Tibial nerve (tissue), 4 donors: ENCODE results near the gene NT5C2. TPM values are rescaled to one million over a fixed set of nuclear protein-coding genes. Genes with fewer than 3 reads are reported as not detected.
"Not testable (repeated sequence)": the region's sequence is repeated elsewhere in the genome, so short reads cannot be mapped to it uniquely, and the experiment has no call there.

Source experiments
- DNase-seq, 2 donors: peaks; one replicate each; pipeline ENCODE4 v3.0.0-alpha.2; 2019; ENCODE audit warnings: low spot score in 2 of 2
- H3K27ac ChIP-seq, 4 donors: fragments of 200-600 bp; sonication (generic) in 3 of 4; one replicate each; pipeline ENCODE4 v1.5.1; 2017 to 2019; ENCODE audit warnings: mild to moderate bottlenecking in 1 of 4
- H3K27me3 ChIP-seq, 2 donors: fragments of 200-600 bp; sonication (generic) in 1 of 2; one replicate each; pipeline versions ENCODE4 v1.5.1 to v1.6.0; 2017 to 2019
- H3K36me3 ChIP-seq, 3 donors: fragments of 200-600 bp; sonication (generic); one replicate each; pipeline ENCODE4 v1.5.1; 2018 to 2019
- H3K4me1 ChIP-seq, 4 donors: fragments of 200-600 bp; sonication (generic) in 3 of 4; one replicate each; pipeline ENCODE4 v1.5.1; 2017 to 2019
- H3K4me3 ChIP-seq, 4 donors: fragments of 200-600 bp; sonication (generic) in 3 of 4; one replicate each; pipeline ENCODE4 v1.5.1; 2017 to 2019; ENCODE audit warnings: mild to moderate bottlenecking in 1 of 4, moderate library complexity in 1 of 4
- H3K9me3 ChIP-seq, 4 donors: fragments of 200-600 bp; sonication (generic) in 3 of 4; one replicate each; pipeline ENCODE4 v1.5.1; 2017 to 2019
- EP300 ChIP-seq, 2 donors: sonication (generic); formaldehyde crosslinking; IDR thresholded peaks; one replicate each; pipeline ENCODE4 v1.6.1; 2017; ENCODE audit warnings: antibody characterized with exemption in 2 of 2, mild to moderate bottlenecking in 1 of 2
- POLR2A ChIP-seq, 2 donors: fragments of 450-650 bp; IDR thresholded peaks; one replicate each; pipeline ENCODE4 v1.6.1; 2017; ENCODE audit warnings: antibody characterized with exemption in 2 of 2, mild to moderate bottlenecking in 2 of 2, moderate library complexity in 2 of 2
- WGBS, 2 donors: methylation state at CpG; one replicate each; pipeline ENCODE4 v1.1.5; 2018; 5-methylcytosine and 5-hydroxymethylcytosine counted together
- total RNA-seq, 4 donors: library from RNA; depleted of rRNA; stranded (reverse); fragments of >200 nt; gene quantifications; one replicate each; pipeline ENCODE4 v1.1.0, GENCODE V29; 2016
- TF ChIP-seq, protein P1 (sequence below), 5 experiments: fragments of 200-600 bp in 3 of 5; fragments of 450-650 bp in 2 of 5; sonication (generic) in 3 of 5; IDR thresholded peaks; one replicate each; pipeline ENCODE4 v1.5.1; 2016 to 2019; ENCODE audit warnings: antibody characterized with exemption in 5 of 5, mild to moderate bottlenecking in 3 of 5, moderate library complexity in 2 of 5

NT5C2 gene
- total RNA-seq, 4 donors from 2014 or later: 52.2 to 82.8 (median 72.4) TPM

DNA sequence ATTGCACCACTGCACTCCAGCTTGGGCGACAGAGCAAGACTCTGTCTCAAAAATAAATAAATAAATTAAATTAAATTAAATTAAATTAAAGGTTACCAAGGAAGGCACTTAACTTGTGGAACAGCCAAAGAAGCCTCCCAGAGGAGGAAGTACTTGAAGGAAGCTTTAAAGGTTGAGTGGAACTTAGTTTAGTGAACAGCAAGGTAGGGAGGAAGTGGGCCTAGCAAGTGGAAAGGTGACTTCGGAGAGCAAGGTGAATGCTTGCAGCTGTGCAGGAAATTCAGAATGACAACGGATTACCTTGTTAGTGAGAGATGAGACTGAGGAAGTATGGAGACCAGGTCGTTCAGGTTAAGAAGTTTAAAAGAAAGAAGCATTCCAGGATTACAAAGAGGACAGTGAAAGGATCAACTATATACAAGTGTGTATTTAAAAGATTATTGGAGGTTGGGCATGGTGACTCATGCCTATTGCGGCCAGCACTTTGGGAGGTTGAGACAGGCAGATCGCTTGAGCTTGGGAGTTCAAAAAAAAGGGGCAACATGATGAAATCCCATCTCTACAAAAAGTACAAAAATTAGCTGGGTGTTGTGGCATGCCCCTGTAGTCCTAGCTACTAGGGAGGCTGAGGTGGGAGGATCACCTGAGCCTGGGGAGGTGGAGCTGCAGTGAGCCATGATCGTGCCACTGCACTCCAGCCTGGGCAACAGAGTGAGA, 39.9 kb upstream of the NT5C2 start:
- Histone ChIP-seq H3K27ac (no peak overlapping the region), H3K9me3 (no peaks in the 10 kb centered on the region), H3K4me1 (peaks cover 0 to 6% (median 0%) of the 10 kb centered on the region in 4 donors), H3K4me3 (no peak overlapping the region), H3K36me3 (no peaks in the 10 kb centered on the region), H3K27me3 (no peaks in the 10 kb centered on the region)
- TF ChIP-seq POLR2A (IDR thresholded peaks at IDR 0.05) (no peak), EP300 (IDR thresholded peaks at IDR 0.05) (no peak)
- TF ChIP-seq, protein P1, sequence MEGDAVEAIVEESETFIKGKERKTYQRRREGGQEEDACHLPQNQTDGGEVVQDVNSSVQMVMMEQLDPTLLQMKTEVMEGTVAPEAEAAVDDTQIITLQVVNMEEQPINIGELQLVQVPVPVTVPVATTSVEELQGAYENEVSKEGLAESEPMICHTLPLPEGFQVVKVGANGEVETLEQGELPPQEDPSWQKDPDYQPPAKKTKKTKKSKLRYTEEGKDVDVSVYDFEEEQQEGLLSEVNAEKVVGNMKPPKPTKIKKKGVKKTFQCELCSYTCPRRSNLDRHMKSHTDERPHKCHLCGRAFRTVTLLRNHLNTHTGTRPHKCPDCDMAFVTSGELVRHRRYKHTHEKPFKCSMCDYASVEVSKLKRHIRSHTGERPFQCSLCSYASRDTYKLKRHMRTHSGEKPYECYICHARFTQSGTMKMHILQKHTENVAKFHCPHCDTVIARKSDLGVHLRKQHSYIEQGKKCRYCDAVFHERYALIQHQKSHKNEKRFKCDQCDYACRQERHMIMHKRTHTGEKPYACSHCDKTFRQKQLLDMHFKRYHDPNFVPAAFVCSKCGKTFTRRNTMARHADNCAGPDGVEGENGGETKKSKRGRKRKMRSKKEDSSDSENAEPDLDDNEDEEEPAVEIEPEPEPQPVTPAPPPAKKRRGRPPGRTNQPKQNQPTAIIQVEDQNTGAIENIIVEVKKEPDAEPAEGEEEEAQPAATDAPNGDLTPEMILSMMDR (IDR thresholded peaks at IDR 0.05): no peak
- DNase-seq: no peak
- WGBS, 2 donors: 73% methylated on average over 7 of the region's 7 CpGs

DNA sequence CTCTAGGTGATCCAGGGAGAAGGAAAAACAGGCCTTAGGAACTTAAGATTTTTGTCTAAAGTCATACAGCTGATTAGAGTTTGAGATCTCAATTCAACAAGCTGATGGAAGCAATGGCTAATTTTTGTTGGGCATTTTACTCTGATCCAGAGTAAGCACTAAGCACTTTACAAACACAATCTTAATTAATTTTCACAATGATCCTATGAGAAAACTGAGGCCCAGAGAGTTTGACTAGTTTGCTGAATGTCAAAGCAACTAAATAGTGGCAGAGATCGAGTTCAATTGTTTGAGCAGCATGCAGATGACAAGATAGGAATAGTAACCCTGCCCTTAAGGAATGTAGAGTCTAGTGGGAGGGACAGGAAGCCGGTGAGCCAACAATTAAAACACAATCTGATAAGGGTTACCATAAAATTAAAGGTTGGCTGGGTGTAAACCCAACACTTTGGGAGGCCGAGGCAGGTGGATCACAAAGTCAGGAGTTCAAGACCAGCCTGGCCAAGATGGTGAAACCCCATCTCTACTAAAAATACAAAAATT, 39.1 kb upstream of the NT5C2 start:
- Histone ChIP-seq H3K27me3 (no peaks in the 10 kb centered on the region), H3K4me1 (peaks cover 0 to 6% (median 0%) of the 10 kb centered on the region in 4 donors), H3K36me3 (no peaks in the 10 kb centered on the region), H3K27ac (no peak overlapping the region), H3K9me3 (no peaks in the 10 kb centered on the region), H3K4me3 (no peak overlapping the region)
- TF ChIP-seq EP300 (IDR thresholded peaks at IDR 0.05) (no peak), POLR2A (IDR thresholded peaks at IDR 0.05) (no peak)
- TF ChIP-seq, protein P1 (IDR thresholded peaks at IDR 0.05): no peak
- no peak for DNase-seq
- WGBS, 2 donors: 73 to 77% methylated on average over 3 of the region's 3 CpGs

DNA sequence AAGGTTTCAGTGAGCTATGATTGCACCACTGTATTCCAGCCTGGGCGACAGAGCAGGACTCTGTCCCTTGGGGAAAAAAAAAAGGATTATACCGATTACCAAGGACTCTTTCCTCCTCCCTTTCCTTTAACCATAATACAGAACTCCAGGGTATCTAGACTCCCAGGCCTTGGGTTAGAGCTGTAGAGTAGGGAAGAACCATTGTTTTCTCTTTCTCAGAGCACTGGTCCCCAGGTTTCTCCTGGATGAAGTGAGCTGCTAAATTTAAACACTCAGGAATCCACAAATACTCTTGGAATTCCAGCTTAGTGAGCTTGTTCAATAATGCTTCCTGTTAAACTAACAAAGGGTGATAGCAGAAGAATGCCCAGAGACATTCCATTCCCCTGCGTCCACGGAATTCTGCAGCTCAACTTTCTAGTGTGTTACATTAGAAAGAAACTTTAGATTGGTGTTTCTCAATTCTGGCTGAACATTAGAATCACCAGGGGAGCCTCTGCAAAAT, 38.0 kb upstream of the NT5C2 start:
- Histone ChIP-seq H3K4me1 (peaks cover 0 to 6% (median 0%) of the 10 kb centered on the region in 4 donors), H3K27me3 (no peaks in the 10 kb centered on the region), H3K9me3 (no peaks in the 10 kb centered on the region), H3K27ac (peak overlapping the region in 1 of 4 donors; percentile 57), H3K36me3 (no peaks in the 10 kb centered on the region), H3K4me3 (no peak overlapping the region)
- DNase-seq: no peak
- TF ChIP-seq, protein P1 (IDR thresholded peaks at IDR 0.05): no peak
- peak in 1 of 2 donors; percentile 14 for TF ChIP-seq EP300 (IDR thresholded peaks at IDR 0.05)
- no peak for TF ChIP-seq POLR2A (IDR thresholded peaks at IDR 0.05)
- WGBS, 2 donors: 23 to 39% methylated on average over 4 of the region's 4 CpGs

DNA sequence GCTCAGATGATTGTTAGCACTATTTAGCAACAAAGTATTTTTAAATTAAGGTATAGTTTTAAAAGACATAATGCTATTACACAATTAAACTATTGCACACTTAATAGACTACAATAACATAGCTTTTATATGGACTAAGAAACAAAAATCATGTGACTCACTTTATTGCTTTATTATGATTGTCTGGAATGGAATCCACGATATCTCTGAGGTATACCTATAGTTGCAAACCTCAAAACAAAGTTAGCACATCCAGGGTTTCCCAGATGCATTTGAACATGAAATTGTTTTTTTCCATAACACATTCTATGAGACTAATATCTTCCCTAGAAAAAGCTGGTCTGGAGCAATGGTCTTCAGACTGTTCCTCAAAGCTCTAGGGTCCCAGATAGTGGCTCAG, 34.3 kb upstream of the NT5C2 start:
- H3K27ac ChIP-seq: no peak overlapping the region
- 83 to 84% methylated on average over 1 of the region's 1 CpG for WGBS, 2 donors
- TF ChIP-seq EP300 (IDR thresholded peaks at IDR 0.05) (no peak), POLR2A (IDR thresholded peaks at IDR 0.05) (no peak)
- TF ChIP-seq, protein P1 (IDR thresholded peaks at IDR 0.05): no peak
- H3K27me3 ChIP-seq: no peaks in the 10 kb centered on the region
- H3K36me3 ChIP-seq: peaks cover 0 to 3% (median 0%) of the 10 kb centered on the region in 3 donors
- H3K4me3 ChIP-seq: no peak overlapping the region
- H3K9me3 ChIP-seq: peaks cover 0 to 26% (median 4%) of the 10 kb centered on the region in 4 donors
- DNase-seq: no peak
- H3K4me1 ChIP-seq: peaks cover 0 to 6% (median 0%) of the 10 kb centered on the region in 4 donors

DNA sequence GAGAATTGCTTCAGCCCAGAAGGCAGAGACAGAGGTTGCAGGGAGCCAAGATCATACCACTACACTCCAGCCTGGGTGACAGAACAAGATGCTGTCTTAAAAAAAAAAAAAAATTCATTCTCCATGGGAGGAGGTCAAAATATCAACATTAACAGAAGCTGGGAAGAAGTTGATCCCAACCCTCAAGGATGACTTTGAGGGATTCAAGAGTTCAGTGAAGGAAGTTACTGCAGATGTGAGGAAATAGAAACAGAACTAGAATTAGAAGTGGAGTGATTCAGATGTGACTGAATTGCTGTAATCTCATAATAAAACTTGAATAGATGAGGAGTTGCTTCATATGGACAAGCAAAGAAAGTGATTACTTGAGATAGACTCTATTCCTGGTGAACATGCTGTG, 32.9 kb upstream of the NT5C2 start:
- peaks cover 0 to 5% (median 0%) of the 10 kb centered on the region in 4 donors for H3K4me1 ChIP-seq
- peaks cover 0 to 3% (median 0%) of the 10 kb centered on the region in 3 donors for H3K36me3 ChIP-seq
- H3K9me3 ChIP-seq: peaks cover 0 to 32% (median 4%) of the 10 kb centered on the region in 4 donors
- no peak overlapping the region for H3K27ac ChIP-seq
- TF ChIP-seq EP300 (IDR thresholded peaks at IDR 0.05): no peak
- no peak for TF ChIP-seq POLR2A (IDR thresholded peaks at IDR 0.05)
- TF ChIP-seq, protein P1 (IDR thresholded peaks at IDR 0.05): no peak
- no peak for DNase-seq
- H3K27me3 ChIP-seq: no peaks in the 10 kb centered on the region
- H3K4me3 ChIP-seq: no peak overlapping the region

DNA sequence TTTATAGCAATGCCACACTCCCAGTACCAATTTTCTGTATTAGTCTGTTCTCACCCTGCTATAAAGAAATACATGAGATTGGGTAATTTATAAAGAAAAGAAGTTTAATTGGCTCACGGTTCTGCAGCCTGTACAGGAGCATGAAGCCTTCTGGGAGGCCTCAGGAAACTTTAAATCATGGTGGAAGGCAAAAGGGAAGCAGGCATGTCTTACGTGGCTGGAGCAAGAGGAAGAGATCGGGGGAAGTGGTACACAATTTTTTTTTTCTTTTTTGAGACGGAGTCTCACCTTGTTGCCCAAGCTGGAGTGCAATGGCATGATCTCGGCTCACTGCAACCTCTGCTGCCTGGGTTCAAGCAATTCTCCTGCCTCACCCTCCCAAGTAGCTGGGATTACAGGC, 31.6 kb upstream of the NT5C2 start:
- not testable (repeated sequence) for H3K27ac ChIP-seq, H3K4me1 ChIP-seq, DNase-seq, H3K4me3 ChIP-seq, H3K36me3 ChIP-seq, H3K27me3 ChIP-seq
- 76 to 82% methylated on average over 5 of the region's 5 CpGs for WGBS, 2 donors
- H3K9me3 ChIP-seq: peaks cover 0 to 32% (median 4%) of the 10 kb centered on the region in 4 donors
